Astrocyte (in vitro differentiated cells and primary cell): ENCODE measurements around the gene CD99. TPM values are rescaled to one million over a fixed set of nuclear protein-coding genes. Genes with fewer than 3 reads are reported as not detected.
A peak's percentile ranks its signal among the peaks of the same experiment; 100 is the strongest.
"Not testable (repeated sequence)": the region's sequence is repeated elsewhere in the genome, so short reads cannot be mapped to it uniquely, and the experiment has no call there.

Source experiments
- DNase-seq: peaks from one replicate; pipeline ENCODE4 v3.0.0-alpha.2; 2010; ENCODE audit warnings: low read depth
- FAIRE-seq: peaks from 2 replicates; lab custom pipeline; 2011; peaks lifted over from hg19 to GRCh38; lab: Jason Lieb, UNC
- H2AFZ ChIP-seq: 2 replicates; pipeline ENCODE4 v1.6.0; 2012; ENCODE audit warnings: low read depth, low read length, inconsistent platforms
- H3K27ac ChIP-seq: 2 replicates; pipeline ENCODE4 v1.5.1; 2011; ENCODE audit warnings: low read depth, low read length, inconsistent platforms
- H3K27me3 ChIP-seq: 2 replicates; pipeline ENCODE4 v1.6.0; 2011; ENCODE audit warnings: low read length, inconsistent platforms; ENCODE audit not compliant: insufficient read depth
- H3K36me3 ChIP-seq: 2 replicates; pipeline ENCODE4 v1.5.1; 2011; ENCODE audit warnings: low read length, inconsistent platforms; ENCODE audit not compliant: insufficient read depth
- H3K4me1 ChIP-seq: 2 replicates; pipeline ENCODE4 v1.5.1; 2011; ENCODE audit warnings: low read length, inconsistent platforms; ENCODE audit not compliant: insufficient read depth
- H3K4me2 ChIP-seq: 2 replicates; pipeline ENCODE4 v1.6.0; 2012; ENCODE audit warnings: low read length, inconsistent platforms
- H3K4me3 ChIP-seq: 2 replicates; pipeline ENCODE4 v1.5.1; 2011; ENCODE audit warnings: low read depth, mild to moderate bottlenecking, low read length, inconsistent platforms; ENCODE audit not compliant: insufficient read depth
- H3K79me2 ChIP-seq: 2 replicates; pipeline ENCODE4 v1.6.0; 2012; ENCODE audit warnings: mild to moderate bottlenecking, low read length, inconsistent platforms; ENCODE audit not compliant: insufficient read depth
- H3K9ac ChIP-seq: 2 replicates; pipeline ENCODE4 v1.6.0; 2012; ENCODE audit warnings: mild to moderate bottlenecking, low read length, inconsistent platforms
- H3K9me3 ChIP-seq: 2 replicates; pipeline ENCODE4 v1.5.1; 2012; ENCODE audit warnings: low read depth, mild to moderate bottlenecking, low read length, inconsistent platforms; ENCODE audit not compliant: insufficient read depth
- H4K20me1 ChIP-seq: 2 replicates; pipeline ENCODE4 v1.6.0; 2012; ENCODE audit warnings: low read length, inconsistent platforms; ENCODE audit not compliant: insufficient read depth
- H3K27ac Mint-ChIP-seq: one replicate; pipeline ENCODE4 v1.8.0; 2021; ENCODE audit warnings: mild to moderate bottlenecking, mixed read lengths; ENCODE audit not compliant: unreplicated experiment
- H3K27me3 Mint-ChIP-seq: one replicate; pipeline ENCODE4 v1.8.0; 2021; ENCODE audit warnings: low read depth, mixed read lengths; ENCODE audit not compliant: unreplicated experiment
- H3K36me3 Mint-ChIP-seq: one replicate; pipeline ENCODE4 v1.8.0; 2021; ENCODE audit warnings: low read depth, mixed read lengths; ENCODE audit not compliant: unreplicated experiment
- H3K4me1 Mint-ChIP-seq: one replicate; pipeline ENCODE4 v1.8.0; 2021; ENCODE audit warnings: low read depth, mixed read lengths; ENCODE audit not compliant: unreplicated experiment
- H3K4me3 Mint-ChIP-seq: one replicate; pipeline ENCODE4 v1.8.0; 2021; ENCODE audit warnings: mild to moderate bottlenecking, moderate library complexity, mixed read lengths; ENCODE audit not compliant: unreplicated experiment
- H3K9me3 Mint-ChIP-seq: one replicate; pipeline ENCODE4 v1.8.0; 2021; ENCODE audit warnings: mild to moderate bottlenecking, mixed read lengths; ENCODE audit not compliant: unreplicated experiment
- EZH2 ChIP-seq: IDR thresholded peaks from 2 replicates; pipeline ENCODE4 v1.6.1; 2012; ENCODE audit warnings: mild to moderate bottlenecking, low read length, inconsistent platforms; ENCODE audit not compliant: insufficient read depth
- total RNA-seq: library from RNA; stranded (reverse); gene quantifications from 2 replicates; pipeline ENCODE4 v1.2.1, GENCODE V29; 2021
- TF ChIP-seq, protein P1 (sequence below): IDR thresholded peaks from 2 replicates; pipeline ENCODE4 v1.5.1; 2011; ENCODE audit warnings: low read depth, mild to moderate bottlenecking, inconsistent platforms, low read length, moderate library complexity; ENCODE audit not compliant: insufficient read depth

Gene CD99
- total RNA-seq, 1 donor from 2014 or later, result 448 TPM

DNA sequence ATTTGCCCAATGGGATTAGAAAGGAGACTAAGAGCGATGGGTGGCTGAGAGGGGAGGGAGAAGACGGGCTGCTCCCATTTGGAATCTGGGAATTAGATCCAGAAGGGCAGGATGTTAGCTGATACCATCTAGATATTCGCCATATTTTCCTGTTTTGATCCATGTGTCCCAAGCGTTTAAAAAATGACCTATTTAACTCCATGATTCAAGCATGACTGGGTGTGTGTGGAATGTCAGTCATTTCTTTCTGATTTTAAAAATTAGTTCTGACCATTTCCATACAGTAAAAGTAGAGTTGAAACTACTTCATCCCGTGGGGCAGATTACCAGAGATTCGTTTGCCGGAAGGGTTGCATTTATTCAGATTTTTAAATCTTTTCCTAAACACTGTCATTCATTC is 61.3 kb downstream of the CD99 start:
- not testable (repeated sequence) for H2AFZ ChIP-seq, H3K27me3 ChIP-seq, H3K9me3 Mint-ChIP-seq, H3K27ac Mint-ChIP-seq, H3K36me3 ChIP-seq, H3K27me3 Mint-ChIP-seq, H3K4me3 ChIP-seq, H3K4me1 Mint-ChIP-seq, H3K4me2 ChIP-seq, H3K9ac ChIP-seq, H3K9me3 ChIP-seq, H3K4me1 ChIP-seq, H3K79me2 ChIP-seq, H3K27ac ChIP-seq, H3K36me3 Mint-ChIP-seq, H4K20me1 ChIP-seq, H3K4me3 Mint-ChIP-seq, DNase-seq
- FAIRE-seq, result peak; percentile 60

- not testable (repeated sequence) for H3K4me1 ChIP-seq, DNase-seq, H3K4me3 Mint-ChIP-seq, H3K9me3 Mint-ChIP-seq, H3K27ac ChIP-seq, H3K27ac Mint-ChIP-seq, H3K9ac ChIP-seq, H3K4me1 Mint-ChIP-seq, FAIRE-seq, H3K4me3 ChIP-seq, H3K36me3 Mint-ChIP-seq, H3K9me3 ChIP-seq, H2AFZ ChIP-seq, H3K4me2 ChIP-seq, H3K36me3 ChIP-seq, H4K20me1 ChIP-seq, H3K27me3 ChIP-seq, H3K79me2 ChIP-seq
- H3K27me3 Mint-ChIP-seq, result peaks cover 11% of the 10 kb centered on the region
These were observed 64.1 kb downstream of the CD99 start for GRCh38 chrX:2755163-2755715.

- Histone ChIP-seq H3K79me2 (no peaks in the 10 kb centered on the region), H3K4me3 (no peak overlapping the region), H3K27ac (no peak overlapping the region), H3K4me1 (no peaks in the 10 kb centered on the region), H3K36me3 (no peaks in the 10 kb centered on the region), H4K20me1 (no peaks in the 10 kb centered on the region), H3K27me3 (no peaks in the 10 kb centered on the region), H3K9ac (no peak overlapping the region), H3K4me2 (no peak overlapping the region), H2AFZ (no peak overlapping the region), H3K9me3 (no peaks in the 10 kb centered on the region)
- TF ChIP-seq EZH2, result no peak
- TF ChIP-seq, protein P1, sequence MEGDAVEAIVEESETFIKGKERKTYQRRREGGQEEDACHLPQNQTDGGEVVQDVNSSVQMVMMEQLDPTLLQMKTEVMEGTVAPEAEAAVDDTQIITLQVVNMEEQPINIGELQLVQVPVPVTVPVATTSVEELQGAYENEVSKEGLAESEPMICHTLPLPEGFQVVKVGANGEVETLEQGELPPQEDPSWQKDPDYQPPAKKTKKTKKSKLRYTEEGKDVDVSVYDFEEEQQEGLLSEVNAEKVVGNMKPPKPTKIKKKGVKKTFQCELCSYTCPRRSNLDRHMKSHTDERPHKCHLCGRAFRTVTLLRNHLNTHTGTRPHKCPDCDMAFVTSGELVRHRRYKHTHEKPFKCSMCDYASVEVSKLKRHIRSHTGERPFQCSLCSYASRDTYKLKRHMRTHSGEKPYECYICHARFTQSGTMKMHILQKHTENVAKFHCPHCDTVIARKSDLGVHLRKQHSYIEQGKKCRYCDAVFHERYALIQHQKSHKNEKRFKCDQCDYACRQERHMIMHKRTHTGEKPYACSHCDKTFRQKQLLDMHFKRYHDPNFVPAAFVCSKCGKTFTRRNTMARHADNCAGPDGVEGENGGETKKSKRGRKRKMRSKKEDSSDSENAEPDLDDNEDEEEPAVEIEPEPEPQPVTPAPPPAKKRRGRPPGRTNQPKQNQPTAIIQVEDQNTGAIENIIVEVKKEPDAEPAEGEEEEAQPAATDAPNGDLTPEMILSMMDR, result no peak
- DNase-seq (no peak), FAIRE-seq (no peak)
- Mint-ChIP-seq H3K4me3 (no peak overlapping the region), H3K36me3 (peaks cover 5% of the 10 kb centered on the region), H3K9me3 (peaks cover 11% of the 10 kb centered on the region), H3K27ac (no peak overlapping the region), H3K4me1 (no peaks in the 10 kb centered on the region), H3K27me3 (peaks cover 11% of the 10 kb centered on the region)
These were observed 65.5 kb downstream of the CD99 start for GRCh38 chrX:2756548-2756947.
